Upper lobe of right lung (tissue), 1 donor: ENCODE measurements around the gene KCNK5. TPM values are rescaled to one million over a fixed set of nuclear protein-coding genes. Genes with fewer than 3 reads are reported as not detected.

Experiments
- ATAC-seq: fragments of 200-7000 bp; cut with Tn5 transposase; one replicate; pipeline ENCODE4 v1.9.1; 2020; ENCODE audit warnings: mild to moderate bottlenecking, moderate library complexity
- DNase-seq: peaks from one replicate; pipeline ENCODE4 v3.0.0-alpha.2; 2020
- H3K27ac ChIP-seq: fragments of 200-600 bp; one replicate; pipeline ENCODE4 v1.8.0; 2022
- H3K27me3 ChIP-seq: fragments of 200-600 bp; one replicate; pipeline ENCODE4 v1.8.0; 2022; ENCODE audit warnings: mild to moderate bottlenecking
- H3K36me3 ChIP-seq: fragments of 200-600 bp; one replicate; pipeline ENCODE4 v1.8.0; 2022
- H3K4me1 ChIP-seq: fragments of 200-600 bp; one replicate; pipeline ENCODE4 v1.8.0; 2022
- H3K4me3 ChIP-seq: fragments of 200-600 bp; one replicate; pipeline ENCODE4 v1.8.0; 2022; ENCODE audit warnings: mild to moderate bottlenecking
- H3K9me3 ChIP-seq: fragments of 200-600 bp; one replicate; pipeline ENCODE4 v1.8.0; 2022
- intact Hi-C: fragments of 100-400 bp; cut with DNase I; formaldehyde crosslinking; loops from one replicate; pipeline ENCODE4 v1.11.0; 2022
- total RNA-seq: library from RNA; stranded (reverse); fragmentation: NEBNext Ultra II Directional; extraction: Animal tissue kit (Norgen Biotek cat#: 25700); gene quantifications from one replicate; pipeline ENCODE4 v1.2.1, GENCODE V29; 2021
- TF ChIP-seq, protein P1 (sequence below): fragments of 200-600 bp; IDR thresholded peaks from one replicate; pipeline ENCODE4 v1.8.0; 2022; ENCODE audit warnings: antibody characterized with exemption
- donor health status: DM: no; HTN: yes; CAD: no; lungs with severe emphysema.

Gene KCNK5
- total RNA-seq, 1 donor from 2014 or later: 10.0 TPM

GRCh38 chr6:39225543-39225942, 3.7 kb downstream of the KCNK5 start:
- H3K27ac ChIP-seq: peak overlapping the region; percentile 71
- ATAC-seq: peak; percentile 12
- TF ChIP-seq, protein P1, sequence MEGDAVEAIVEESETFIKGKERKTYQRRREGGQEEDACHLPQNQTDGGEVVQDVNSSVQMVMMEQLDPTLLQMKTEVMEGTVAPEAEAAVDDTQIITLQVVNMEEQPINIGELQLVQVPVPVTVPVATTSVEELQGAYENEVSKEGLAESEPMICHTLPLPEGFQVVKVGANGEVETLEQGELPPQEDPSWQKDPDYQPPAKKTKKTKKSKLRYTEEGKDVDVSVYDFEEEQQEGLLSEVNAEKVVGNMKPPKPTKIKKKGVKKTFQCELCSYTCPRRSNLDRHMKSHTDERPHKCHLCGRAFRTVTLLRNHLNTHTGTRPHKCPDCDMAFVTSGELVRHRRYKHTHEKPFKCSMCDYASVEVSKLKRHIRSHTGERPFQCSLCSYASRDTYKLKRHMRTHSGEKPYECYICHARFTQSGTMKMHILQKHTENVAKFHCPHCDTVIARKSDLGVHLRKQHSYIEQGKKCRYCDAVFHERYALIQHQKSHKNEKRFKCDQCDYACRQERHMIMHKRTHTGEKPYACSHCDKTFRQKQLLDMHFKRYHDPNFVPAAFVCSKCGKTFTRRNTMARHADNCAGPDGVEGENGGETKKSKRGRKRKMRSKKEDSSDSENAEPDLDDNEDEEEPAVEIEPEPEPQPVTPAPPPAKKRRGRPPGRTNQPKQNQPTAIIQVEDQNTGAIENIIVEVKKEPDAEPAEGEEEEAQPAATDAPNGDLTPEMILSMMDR: no peak
- H3K27me3 ChIP-seq: peaks cover 17% of the 10 kb centered on the region
- no peaks in the 10 kb centered on the region for H3K36me3 ChIP-seq
- intact Hi-C loops: no loop called here
- H3K9me3 ChIP-seq: no peaks in the 10 kb centered on the region
- H3K4me3 ChIP-seq: peak overlapping the region; percentile 64
- peaks cover 51% of the 10 kb centered on the region for H3K4me1 ChIP-seq
- no peak for DNase-seq

GRCh38 chr6:39224523-39225182, 4.6 kb downstream of the KCNK5 start:
- TF ChIP-seq, protein P1: no peak
- Histone ChIP-seq H3K4me3 (no peak overlapping the region), H3K9me3 (no peaks in the 10 kb centered on the region), H3K27ac (peak overlapping the region; percentile 71), H3K36me3 (no peaks in the 10 kb centered on the region), H3K4me1 (peaks cover 59% of the 10 kb centered on the region), H3K27me3 (peaks cover 17% of the 10 kb centered on the region)
- intact Hi-C loops: no loop called here
- ATAC-seq (no peak), DNase-seq (no peak)

GRCh38 chr6:39224011-39224410, 5.3 kb downstream of the KCNK5 start:
- no peaks in the 10 kb centered on the region for H3K36me3 ChIP-seq
- no peak overlapping the region for H3K4me3 ChIP-seq
- ATAC-seq (peak; percentile 66), DNase-seq (no peak)
- peaks cover 15% of the 10 kb centered on the region for H3K27me3 ChIP-seq
- no peaks in the 10 kb centered on the region for H3K9me3 ChIP-seq
- intact Hi-C loops: no loop called here
- TF ChIP-seq, protein P1: no peak
- peaks cover 60% of the 10 kb centered on the region for H3K4me1 ChIP-seq
- peak overlapping the region; percentile 71 for H3K27ac ChIP-seq

GRCh38 chr6:39223555-39223954, 5.7 kb downstream of the KCNK5 start:
- peaks cover 60% of the 10 kb centered on the region for H3K4me1 ChIP-seq
- H3K27me3 ChIP-seq: peaks cover 10% of the 10 kb centered on the region
- TF ChIP-seq, protein P1: no peak
- no peak for ATAC-seq
- DNase-seq: no peak
- H3K27ac ChIP-seq: peak overlapping the region; percentile 25
- intact Hi-C loops: no loop called here
- no peaks in the 10 kb centered on the region for H3K36me3 ChIP-seq
- no peaks in the 10 kb centered on the region for H3K9me3 ChIP-seq
- no peak overlapping the region for H3K4me3 ChIP-seq

DNA sequence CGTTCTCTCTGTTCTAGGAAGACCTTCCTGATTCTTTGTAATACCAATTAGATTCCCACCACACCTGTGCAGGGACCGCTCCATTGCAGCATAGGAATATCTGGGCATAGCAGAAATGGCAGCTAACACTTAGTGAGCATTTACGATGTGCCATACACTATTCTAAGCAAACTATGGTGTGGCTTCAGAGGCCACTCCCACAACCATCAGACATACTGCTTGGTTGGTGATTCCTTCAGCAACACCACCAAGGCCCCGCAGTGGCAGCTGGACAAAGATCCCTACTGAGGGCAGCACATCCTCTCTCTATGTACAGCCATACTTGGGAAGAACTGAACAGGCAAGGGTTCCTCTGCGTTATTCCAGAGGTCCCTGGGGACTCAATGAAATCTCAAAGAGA, 6.2 kb downstream of the KCNK5 start:
- Histone ChIP-seq H3K27ac (peak overlapping the region; percentile 25), H3K27me3 (peaks cover 5% of the 10 kb centered on the region), H3K4me1 (peaks cover 64% of the 10 kb centered on the region), H3K36me3 (no peaks in the 10 kb centered on the region), H3K9me3 (no peaks in the 10 kb centered on the region), H3K4me3 (no peak overlapping the region)
- no peak for DNase-seq
- TF ChIP-seq, protein P1: no peak
- no peak for ATAC-seq
- intact Hi-C loops: no loop called here
